ENCODE measurements around the gene HIVEP3.

GRCh38 chr1:41816061-41816460 lies 102.7 kb downstream of the HIVEP3 start:
- TF ChIP-seq FOXP4 (CRISPR knock-in tag; IDR thresholded peaks at IDR 0.05): no peak
- TF ChIP-seq CTCF (IDR thresholded peaks at IDR 0.05): no peak
- TF ChIP-seq MXD4 (CRISPR knock-in tag; IDR thresholded peaks at IDR 0.05; ENCODE audit: borderline replicate concordance): no peak
- TF ChIP-seq, protein P1, sequence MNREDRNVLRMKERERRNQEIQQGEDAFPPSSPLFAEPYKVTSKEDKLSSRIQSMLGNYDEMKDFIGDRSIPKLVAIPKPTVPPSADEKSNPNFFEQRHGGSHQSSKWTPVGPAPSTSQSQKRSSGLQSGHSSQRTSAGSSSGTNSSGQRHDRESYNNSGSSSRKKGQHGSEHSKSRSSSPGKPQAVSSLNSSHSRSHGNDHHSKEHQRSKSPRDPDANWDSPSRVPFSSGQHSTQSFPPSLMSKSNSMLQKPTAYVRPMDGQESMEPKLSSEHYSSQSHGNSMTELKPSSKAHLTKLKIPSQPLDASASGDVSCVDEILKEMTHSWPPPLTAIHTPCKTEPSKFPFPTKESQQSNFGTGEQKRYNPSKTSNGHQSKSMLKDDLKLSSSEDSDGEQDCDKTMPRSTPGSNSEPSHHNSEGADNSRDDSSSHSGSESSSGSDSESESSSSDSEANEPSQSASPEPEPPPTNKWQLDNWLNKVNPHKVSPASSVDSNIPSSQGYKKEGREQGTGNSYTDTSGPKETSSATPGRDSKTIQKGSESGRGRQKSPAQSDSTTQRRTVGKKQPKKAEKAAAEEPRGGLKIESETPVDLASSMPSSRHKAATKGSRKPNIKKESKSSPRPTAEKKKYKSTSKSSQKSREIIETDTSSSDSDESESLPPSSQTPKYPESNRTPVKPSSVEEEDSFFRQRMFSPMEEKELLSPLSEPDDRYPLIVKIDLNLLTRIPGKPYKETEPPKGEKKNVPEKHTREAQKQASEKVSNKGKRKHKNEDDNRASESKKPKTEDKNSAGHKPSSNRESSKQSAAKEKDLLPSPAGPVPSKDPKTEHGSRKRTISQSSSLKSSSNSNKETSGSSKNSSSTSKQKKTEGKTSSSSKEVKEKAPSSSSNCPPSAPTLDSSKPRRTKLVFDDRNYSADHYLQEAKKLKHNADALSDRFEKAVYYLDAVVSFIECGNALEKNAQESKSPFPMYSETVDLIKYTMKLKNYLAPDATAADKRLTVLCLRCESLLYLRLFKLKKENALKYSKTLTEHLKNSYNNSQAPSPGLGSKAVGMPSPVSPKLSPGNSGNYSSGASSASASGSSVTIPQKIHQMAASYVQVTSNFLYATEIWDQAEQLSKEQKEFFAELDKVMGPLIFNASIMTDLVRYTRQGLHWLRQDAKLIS (CRISPR knock-in tag; IDR thresholded peaks at IDR 0.05; ENCODE audit: borderline replicate concordance): no peak
- TF ChIP-seq NR2C2 (CRISPR knock-in tag; IDR thresholded peaks at IDR 0.05): no peak
- TF ChIP-seq JUN (CRISPR knock-in tag; IDR thresholded peaks at IDR 0.05): no peak
- TF ChIP-seq CREB1 (CRISPR knock-in tag; IDR thresholded peaks at IDR 0.05): no peak
- TF ChIP-seq ZNF121 (CRISPR knock-in tag; IDR thresholded peaks at IDR 0.05): no peak
- TF ChIP-seq, protein P2, sequence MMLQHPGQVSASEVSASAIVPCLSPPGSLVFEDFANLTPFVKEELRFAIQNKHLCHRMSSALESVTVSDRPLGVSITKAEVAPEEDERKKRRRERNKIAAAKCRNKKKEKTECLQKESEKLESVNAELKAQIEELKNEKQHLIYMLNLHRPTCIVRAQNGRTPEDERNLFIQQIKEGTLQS (CRISPR knock-in tag; conservative IDR thresholded peaks at IDR 0.05): no peak

All from WTC11 (cell line).